OCI-LY7 (cell line): ENCODE measurements around the gene HRH3.

Experiments used
- EZH2phosphoT487 ChIP-seq: fragments of 200-600 bp; sonication (generic); IDR thresholded peaks from 2 replicates; pipeline ENCODE4 v1.6.1; 2018; ENCODE audit warnings: low read depth, borderline replicate concordance, mild to moderate bottlenecking, mixed run types, antibody characterized with exemption, low read length, moderate library complexity, mixed read lengths
- TF ChIP-seq, protein P1 (sequence below): fragments of 200-600 bp; sonication (generic); conservative IDR thresholded peaks from 2 replicates; pipeline ENCODE4 v1.5.1; 2014; ENCODE audit warnings: mild to moderate bottlenecking, antibody characterized with exemption, low read length, moderate library complexity, mixed read lengths

DNA sequence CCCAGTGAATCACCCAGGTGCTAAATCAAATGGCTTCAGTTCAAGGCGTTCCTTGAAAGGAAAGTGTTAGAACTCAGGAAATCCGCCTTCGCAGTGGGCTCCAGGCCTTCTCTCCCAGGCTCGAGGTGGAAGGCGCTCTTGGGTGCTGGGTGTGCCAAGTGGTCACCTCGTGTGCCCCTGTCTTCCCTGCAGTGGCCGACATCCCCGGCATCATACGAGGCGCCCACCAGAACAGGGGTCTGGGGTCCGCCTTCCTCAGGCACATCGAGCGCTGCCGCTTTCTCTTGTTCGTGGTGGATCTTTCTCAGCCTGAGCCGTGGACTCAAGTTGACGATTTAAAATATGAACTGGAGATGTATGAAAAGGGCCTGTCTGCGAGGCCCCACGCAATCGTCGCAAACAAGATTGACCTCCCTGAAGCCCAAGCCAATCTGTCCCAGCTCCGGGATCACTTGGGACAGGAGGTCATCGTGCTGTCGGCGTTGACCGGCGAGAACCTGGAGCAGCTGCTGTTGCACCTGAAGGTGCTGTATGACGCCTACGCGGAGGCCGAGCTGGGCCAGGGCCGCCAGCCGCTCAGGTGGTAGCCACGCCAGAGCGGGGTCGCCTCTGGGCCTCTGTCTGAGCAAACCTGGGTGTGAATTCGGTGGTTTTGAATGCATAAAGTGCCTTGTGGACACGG lies 19.4 kb downstream of the HRH3 start:
- TF ChIP-seq, protein P1, sequence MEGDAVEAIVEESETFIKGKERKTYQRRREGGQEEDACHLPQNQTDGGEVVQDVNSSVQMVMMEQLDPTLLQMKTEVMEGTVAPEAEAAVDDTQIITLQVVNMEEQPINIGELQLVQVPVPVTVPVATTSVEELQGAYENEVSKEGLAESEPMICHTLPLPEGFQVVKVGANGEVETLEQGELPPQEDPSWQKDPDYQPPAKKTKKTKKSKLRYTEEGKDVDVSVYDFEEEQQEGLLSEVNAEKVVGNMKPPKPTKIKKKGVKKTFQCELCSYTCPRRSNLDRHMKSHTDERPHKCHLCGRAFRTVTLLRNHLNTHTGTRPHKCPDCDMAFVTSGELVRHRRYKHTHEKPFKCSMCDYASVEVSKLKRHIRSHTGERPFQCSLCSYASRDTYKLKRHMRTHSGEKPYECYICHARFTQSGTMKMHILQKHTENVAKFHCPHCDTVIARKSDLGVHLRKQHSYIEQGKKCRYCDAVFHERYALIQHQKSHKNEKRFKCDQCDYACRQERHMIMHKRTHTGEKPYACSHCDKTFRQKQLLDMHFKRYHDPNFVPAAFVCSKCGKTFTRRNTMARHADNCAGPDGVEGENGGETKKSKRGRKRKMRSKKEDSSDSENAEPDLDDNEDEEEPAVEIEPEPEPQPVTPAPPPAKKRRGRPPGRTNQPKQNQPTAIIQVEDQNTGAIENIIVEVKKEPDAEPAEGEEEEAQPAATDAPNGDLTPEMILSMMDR, result no peak
- no peak for TF ChIP-seq EZH2phosphoT487
